HG03103 (cell line): ENCODE data around the gene PRXL2B.

Source experiments
- ATAC-seq: cut with Tn5 transposase; IDR thresholded peaks from one replicate; pipeline ENCODE4 v1.9.1; 2021; ENCODE audit warnings: low read depth; ENCODE audit not compliant: unreplicated experiment

Gene PRXL2B

GRCh38 chr1:2595812-2596529, 9.4 kb downstream of the PRXL2B start:
- ATAC-seq = no peak

DNA sequence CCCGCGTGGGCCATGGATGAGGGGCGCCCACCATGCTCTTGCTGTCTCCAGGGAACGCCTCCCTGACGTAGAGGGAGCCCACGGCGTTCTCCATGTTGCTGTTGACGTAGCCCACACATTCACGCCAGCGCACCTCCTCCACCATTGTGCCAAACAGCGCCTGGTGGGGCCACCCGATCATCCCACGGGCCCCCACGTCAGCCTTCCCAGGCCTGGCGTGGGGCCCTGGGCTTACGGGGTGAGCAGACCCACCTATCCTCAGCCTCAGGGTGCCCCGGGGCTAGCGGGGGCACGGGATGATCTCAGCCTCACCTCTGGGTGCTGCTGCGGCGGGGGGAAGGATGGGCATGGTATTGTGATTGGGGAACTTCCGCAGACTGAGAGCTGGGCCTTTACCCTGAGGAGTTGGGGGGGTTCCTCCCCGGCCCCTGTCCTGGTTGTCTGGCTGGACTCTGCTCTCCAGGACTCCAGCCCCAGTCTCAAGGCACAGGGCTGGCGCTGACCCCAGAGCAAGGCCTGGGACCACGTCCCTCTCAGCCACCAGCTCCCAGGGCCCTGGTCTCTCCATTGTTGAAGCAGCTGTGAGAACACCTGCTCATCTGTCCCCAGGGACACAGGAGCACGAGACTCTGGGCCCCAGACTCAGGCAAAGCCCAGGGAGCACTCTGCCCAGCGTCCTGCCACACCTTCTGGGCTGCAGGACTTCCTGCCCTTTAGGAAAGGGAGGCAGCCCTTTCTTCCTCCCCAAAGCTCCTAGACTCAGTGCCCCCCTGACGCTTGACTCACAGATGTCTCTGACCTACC, 10.2 kb downstream of the PRXL2B start:
- no peak for ATAC-seq

- no peak for ATAC-seq
Observed at GRCh38 chr1:2597441-2598328, 11.1 kb downstream of the PRXL2B start.

GRCh38 chr1:2598329-2598931, 11.9 kb downstream of the PRXL2B start:
- no peak for ATAC-seq

DNA sequence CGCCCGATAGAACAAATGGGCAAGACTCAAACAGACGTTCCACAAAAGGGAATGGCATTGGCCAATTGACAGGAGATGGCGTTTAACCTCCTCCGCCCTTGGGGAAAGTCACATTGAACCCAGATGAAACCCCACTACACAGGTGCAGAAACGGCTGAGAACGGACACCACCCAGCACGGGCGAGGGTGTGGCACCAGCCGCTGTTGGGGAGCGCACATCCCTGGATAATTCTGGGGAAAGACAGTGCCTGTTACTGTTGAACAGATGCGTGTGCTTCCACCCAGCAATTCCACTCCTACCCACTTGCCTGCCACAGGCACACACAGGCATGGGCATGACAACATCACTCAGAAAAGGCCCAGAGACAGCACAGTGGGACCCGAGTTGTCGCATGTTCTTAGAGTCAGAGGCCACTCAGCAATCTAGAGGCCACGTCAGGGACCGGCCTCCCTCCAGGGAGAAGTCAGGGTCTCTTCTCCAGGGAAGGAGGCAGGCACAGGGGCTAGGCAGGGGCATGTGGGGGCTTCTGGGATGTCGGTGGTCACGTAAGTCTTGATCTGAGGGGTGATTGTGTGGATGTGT, 15.2 kb downstream of the PRXL2B start:
- no peak for ATAC-seq

DNA sequence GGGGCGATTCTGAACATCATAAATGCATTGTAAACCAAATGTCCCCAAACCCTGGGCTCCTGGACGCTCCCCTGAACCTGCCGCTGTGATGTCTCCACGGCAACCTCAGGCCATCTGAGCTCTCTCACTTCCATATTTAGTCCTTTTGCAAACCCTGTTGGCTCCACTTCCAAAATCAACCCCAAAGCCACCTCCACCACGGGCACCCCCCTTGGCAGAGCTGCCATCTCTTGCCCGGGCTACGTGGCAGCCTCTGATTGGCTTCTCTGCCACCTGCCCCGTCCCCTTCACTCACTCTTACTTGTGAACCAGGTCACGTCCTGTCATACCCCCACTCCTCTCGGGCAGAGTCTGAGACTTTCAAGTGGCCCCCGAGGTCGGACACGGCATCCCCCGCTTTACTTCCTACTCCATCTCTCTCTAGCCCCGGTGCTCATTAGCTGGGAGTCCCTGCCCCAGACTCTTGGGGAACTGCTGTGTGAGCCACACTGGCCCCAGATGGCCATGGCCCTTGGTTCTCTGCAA, 15.8 kb downstream of the PRXL2B start:
- no peak for ATAC-seq

GRCh38 chr1:2602866-2603520, 16.4 kb downstream of the PRXL2B start:
- no peak for ATAC-seq

GRCh38 chr1:2603521-2604155, 17.1 kb downstream of the PRXL2B start:
- no peak for ATAC-seq

DNA sequence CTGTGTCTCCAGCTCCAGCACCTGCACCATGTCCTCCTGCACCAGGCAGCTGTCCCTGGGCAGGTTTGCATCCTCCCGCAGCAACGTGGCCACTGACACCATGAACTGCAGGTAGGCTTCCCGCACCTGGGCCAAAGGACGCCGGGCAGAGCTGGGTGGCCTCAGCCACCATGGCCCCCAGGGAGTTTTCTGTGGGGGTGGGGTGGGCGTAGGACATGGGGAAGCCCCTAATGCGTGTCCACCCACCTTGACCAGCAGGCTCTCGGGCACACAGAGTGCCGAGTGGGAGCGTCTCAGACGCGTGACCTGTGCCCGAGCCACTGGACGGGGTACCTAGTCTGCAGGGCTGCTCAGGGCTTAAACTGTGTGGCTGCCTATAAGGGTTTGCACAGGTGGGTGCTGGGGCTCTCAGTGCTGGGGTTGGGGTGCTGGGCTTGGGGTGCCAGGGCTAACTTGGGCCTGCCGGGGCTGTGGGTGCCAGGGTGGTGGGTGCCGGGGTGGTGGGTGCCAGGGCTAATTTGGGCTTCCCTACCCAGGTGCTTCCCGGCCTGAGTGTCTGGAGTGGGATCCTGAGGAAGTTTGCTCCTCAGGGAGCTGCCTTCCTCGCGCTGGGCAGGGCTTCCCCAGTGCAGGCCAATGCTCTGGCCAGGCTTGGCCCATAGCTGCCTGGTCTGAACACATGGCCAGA, 17.7 kb downstream of the PRXL2B start:
- no peak for ATAC-seq

DNA sequence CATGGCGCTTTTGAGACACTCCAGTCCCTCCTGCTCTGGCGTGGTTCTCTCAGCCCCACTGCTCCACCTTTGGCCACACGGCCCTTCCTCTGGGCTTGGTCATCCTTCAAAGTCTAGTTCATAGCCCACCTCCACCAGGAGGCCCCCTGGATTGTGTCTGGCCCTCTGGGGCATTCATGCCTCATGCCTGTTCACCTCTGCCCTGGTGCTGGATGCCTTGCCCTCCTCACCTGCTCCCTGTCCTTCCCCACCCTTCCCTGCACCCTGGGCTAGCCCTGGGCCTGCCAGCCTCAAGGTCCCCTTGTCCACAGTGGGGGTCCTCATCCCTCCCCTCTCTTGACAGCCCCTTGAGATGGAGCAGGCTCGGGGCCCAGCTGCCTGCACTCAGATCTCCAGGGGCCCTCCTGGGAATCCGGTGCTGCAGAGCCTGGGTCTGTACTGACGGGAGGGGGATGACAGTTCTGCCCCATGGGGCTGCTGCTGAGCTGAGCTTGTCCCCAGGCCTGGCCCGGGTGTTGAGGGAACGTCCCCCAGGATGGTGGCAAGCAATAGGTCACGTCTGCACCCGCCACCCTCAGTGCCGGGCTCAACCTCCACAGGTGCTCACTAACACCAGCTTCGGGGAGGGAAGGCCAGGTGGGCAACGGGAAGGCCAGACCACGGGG, 18.4 kb downstream of the PRXL2B start:
- no peak for ATAC-seq

DNA sequence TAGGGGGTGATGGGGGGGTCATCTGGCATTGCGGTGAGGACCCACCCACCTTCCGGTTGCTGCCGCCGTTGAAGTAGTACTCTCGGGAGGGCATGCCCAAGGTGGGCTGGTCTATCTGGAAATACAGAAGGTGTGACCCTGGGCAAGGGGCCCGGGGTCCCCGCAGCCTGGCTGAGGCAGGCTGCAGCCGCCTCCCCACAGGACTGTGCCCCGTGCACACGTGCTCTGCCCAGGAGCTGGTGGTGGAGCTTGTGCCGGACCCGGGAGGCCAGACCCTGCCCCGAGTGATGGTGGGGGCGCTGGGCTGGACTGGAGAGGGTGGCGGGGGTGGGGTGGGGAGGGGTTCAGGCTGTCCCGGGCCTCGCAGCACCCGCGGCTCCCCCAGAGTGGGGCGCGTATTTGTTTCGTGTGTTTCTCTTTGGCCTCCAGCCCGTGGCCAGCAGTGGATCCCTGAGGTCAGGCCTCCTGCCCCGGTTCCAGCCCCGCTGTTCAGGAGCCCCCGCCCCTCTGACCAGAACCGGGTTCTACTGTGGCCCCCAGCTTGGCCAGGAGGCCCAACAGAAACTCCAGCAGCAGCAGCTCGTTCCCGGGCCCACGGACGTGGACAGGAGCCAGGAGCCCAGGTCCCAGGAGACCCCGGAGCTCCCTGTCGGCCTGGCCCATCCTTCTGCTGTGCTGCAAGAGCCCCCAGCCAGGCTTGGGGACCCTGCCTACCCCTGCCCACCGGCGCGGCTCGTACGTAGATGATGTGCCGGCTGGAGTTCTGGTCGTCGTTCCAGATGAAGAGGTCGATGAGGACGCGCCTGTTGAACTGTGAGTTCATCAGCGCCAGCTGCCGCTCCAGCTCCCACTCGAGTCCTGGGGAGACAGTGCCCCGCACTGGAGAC, 19.2 kb downstream of the PRXL2B start:
- no peak for ATAC-seq

DNA sequence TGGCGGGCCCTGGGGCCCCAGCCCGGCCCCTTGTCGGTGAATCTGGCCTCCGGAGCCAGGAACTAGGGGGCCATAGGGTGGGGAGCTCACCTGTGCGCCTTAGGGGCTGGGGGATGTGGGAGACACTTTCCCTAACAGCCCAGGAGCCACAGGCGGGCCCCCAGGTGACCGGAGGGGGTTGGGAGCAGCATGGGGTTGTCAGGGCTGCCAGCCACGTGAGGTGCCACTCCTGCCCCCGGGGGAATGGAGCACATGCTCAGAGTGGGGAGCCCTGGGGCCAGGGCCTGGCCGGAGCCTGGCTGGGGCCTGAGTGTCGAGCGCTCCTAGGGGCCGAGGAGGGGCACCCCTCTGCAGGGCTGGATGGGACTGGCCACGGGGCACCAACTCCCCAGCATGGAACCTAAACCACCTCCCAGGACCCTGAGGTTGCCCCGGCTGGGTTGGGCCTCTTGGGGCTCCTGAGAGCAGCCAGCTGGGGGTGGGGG, 19.9 kb downstream of the PRXL2B start:
- ATAC-seq = no peak

- ATAC-seq = no peak
Observed at GRCh38 chr1:2606881-2607621, 20.5 kb downstream of the PRXL2B start.

DNA sequence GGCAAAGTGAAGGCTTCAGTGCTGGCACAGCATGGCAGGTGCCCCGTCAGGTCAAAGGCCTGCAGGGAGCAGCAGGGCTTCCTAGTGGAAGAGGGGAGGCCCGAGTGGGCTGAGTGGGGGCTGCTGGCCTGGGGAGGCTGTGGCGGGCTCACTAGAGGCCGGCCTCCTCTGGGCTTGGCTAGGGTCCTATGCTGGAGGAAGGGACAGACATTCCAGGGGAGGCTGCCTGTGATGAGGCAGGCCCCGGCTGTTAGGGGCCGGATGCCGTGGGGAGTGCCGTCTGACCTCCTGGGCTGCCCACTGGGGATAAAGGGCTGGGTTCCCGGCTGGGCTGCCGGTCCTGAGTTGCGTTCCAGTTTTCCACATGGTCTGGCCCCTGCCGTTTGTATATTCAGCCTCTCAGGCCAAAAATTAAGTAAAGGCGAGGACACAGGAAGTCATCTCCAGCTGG, 21.1 kb downstream of the PRXL2B start:
- ATAC-seq = no peak

DNA sequence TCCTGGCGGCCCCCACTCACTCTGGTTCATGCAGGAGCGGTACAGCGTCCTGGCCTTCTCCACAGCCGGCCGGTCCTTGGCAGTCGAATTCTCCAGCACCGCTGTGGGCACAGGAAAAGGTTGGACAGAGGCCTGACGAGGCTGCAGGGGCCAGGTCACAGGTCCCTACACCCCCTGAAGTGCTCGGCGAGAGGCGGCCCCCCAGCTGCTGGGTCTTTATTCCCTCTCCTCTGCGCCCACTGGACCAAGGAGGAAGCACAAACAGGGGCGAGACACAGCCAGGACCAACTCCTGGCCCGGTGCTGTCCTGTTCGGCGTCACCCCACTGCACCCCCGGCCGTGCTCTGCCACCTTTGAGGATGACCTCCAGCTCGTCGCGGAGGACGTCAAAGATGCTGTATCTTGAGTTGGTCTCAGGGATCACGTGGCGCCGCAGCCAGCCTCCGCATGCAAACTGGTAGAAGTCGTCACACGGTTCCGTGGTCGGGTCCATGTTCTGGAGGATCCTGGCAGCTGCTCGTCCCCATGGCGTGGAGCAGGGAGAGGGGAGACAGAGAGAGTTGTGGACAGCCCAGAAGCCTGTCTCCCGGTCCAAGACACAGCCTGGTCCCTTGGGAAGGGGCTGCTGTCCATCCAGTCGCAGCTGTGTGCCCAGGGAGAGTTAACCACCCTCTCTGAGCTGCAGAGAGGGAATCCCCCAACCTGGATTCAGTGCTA, 22.9 kb downstream of the PRXL2B start:
- no peak for ATAC-seq
